GM19468 (cell line): ENCODE data around the gene NPC1.

Experiments used
- ATAC-seq: cut with Tn5 transposase; IDR thresholded peaks from one replicate; pipeline ENCODE4 v1.9.1; 2021; ENCODE audit warnings: mild to moderate bottlenecking, moderate library complexity, moderate number of reproducible peaks; ENCODE audit not compliant: unreplicated experiment; ENCODE audit errors: extremely low read depth

The NPC1 gene

GRCh38 chr18:23612434-23613090, 26.3 kb upstream of the NPC1 start:
- ATAC-seq: no peak

GRCh38 chr18:23609390-23610023, 23.2 kb upstream of the NPC1 start:
- no peak for ATAC-seq

- ATAC-seq: no peak
These were observed 21.9 kb upstream of the NPC1 start for GRCh38 chr18:23608211-23608610.

GRCh38 chr18:23605941-23606340, 19.6 kb upstream of the NPC1 start:
- no peak for ATAC-seq

GRCh38 chr18:23599809-23600208, 13.5 kb upstream of the NPC1 start:
- ATAC-seq: no peak

GRCh38 chr18:23596183-23596582, 9.9 kb upstream of the NPC1 start:
- ATAC-seq: no peak

GRCh38 chr18:23595591-23595990, 9.3 kb upstream of the NPC1 start:
- ATAC-seq: no peak

GRCh38 chr18:23593720-23594119, 7.4 kb upstream of the NPC1 start:
- no peak for ATAC-seq

GRCh38 chr18:23592911-23593310, 6.6 kb upstream of the NPC1 start:
- no peak for ATAC-seq

GRCh38 chr18:23591011-23591410, 4.7 kb upstream of the NPC1 start:
- ATAC-seq: no peak

GRCh38 chr18:23588836-23589560, 2.7 kb upstream of the NPC1 start:
- ATAC-seq: no peak

GRCh38 chr18:23587220-23587642, 925 bp upstream of the NPC1 start:
- no peak for ATAC-seq

- ATAC-seq: no peak
These were observed 433 bp downstream of the NPC1 start for GRCh38 chr18:23585897-23586248.

GRCh38 chr18:23585007-23585871, 1.1 kb downstream of the NPC1 start:
- ATAC-seq: no peak

- ATAC-seq: no peak
These were observed 2.0 kb downstream of the NPC1 start for GRCh38 chr18:23584019-23584983.

GRCh38 chr18:23583071-23583865, 3.0 kb downstream of the NPC1 start:
- ATAC-seq: no peak

GRCh38 chr18:23580677-23581367, 5.5 kb downstream of the NPC1 start:
- ATAC-seq: no peak
